MM.1S (cell line): ENCODE data around the gene AVPR1A.

ENCODE experiments used
- DNase-seq: peaks from one replicate; pipeline ENCODE4 v3.0.0-alpha.2; 2015
- H2AFZ ChIP-seq: fragments of 300-600 bp; sonication (generic); 2 replicates; pipeline ENCODE4 v1.6.0; 2016; ENCODE audit warnings: antibody characterized with exemption, low read length
- H3F3A ChIP-seq: fragments of 300-600 bp; sonication (generic); 2 replicates; pipeline ENCODE4 v1.6.1; 2016; ENCODE audit warnings: mild to moderate bottlenecking, antibody characterized with exemption, low read length, moderate library complexity, mixed read lengths; ENCODE audit not compliant: insufficient read depth
- H3K27ac ChIP-seq: fragments of 300-600 bp; sonication (generic); 2 replicates; pipeline ENCODE4 v1.5.1; 2016; ENCODE audit warnings: mild to moderate bottlenecking, low read length
- H3K27me3 ChIP-seq: fragments of 300-600 bp; sonication (generic); replicated peaks from 2 replicates; pipeline ENCODE4 v1.6.0; 2016; ENCODE audit warnings: low read length; ENCODE audit not compliant: insufficient read depth
- H3K36me3 ChIP-seq: fragments of 300-600 bp; sonication (generic); replicated peaks from 2 replicates; pipeline ENCODE4 v1.6.1; 2016; ENCODE audit warnings: mild to moderate bottlenecking, low read length, mixed read lengths; ENCODE audit not compliant: insufficient read depth
- H3K4me1 ChIP-seq: fragments of 300-600 bp; sonication (generic); 2 replicates; pipeline ENCODE4 v1.6.1; 2016; ENCODE audit warnings: low read length, mixed read lengths
- H3K4me2 ChIP-seq: fragments of 300-600 bp; sonication (generic); 2 replicates; pipeline ENCODE4 v1.6.0; 2016; ENCODE audit warnings: low read depth, low read length
- H3K4me3 ChIP-seq: fragments of 300-600 bp; sonication (generic); 2 replicates; pipeline ENCODE4 v1.5.1; 2016; ENCODE audit warnings: low read length, mixed read lengths
- H3K79me2 ChIP-seq: fragments of 300-600 bp; sonication (generic); 2 replicates; pipeline ENCODE4 v1.6.1; 2016; ENCODE audit warnings: mixed run types, low read length, mixed read lengths
- H3K9ac ChIP-seq: fragments of 300-600 bp; sonication (generic); 2 replicates; pipeline ENCODE4 v1.6.1; 2016; ENCODE audit warnings: low read length, mixed read lengths
- H3K9me2 ChIP-seq: fragments of 300-600 bp; sonication (generic); replicated peaks from 2 replicates; pipeline ENCODE4 v1.6.1; 2016; ENCODE audit warnings: mild to moderate bottlenecking, low read length, mixed read lengths; ENCODE audit not compliant: insufficient read depth
- H3K9me3 ChIP-seq: fragments of 300-600 bp; sonication (generic); replicated peaks from 2 replicates; pipeline ENCODE4 v1.6.1; 2016; ENCODE audit warnings: mild to moderate bottlenecking, low read length, mixed read lengths; ENCODE audit not compliant: insufficient read depth
- H4K20me1 ChIP-seq: fragments of 300-600 bp; sonication (generic); 2 replicates; pipeline ENCODE4 v1.6.1; 2016; ENCODE audit warnings: mild to moderate bottlenecking, low read length, moderate library complexity, mixed read lengths; ENCODE audit not compliant: insufficient read depth
- CTCF ChIP-seq: fragments of 300-600 bp; sonication (generic); IDR thresholded peaks from 2 replicates; pipeline ENCODE4 v1.5.1; 2016; ENCODE audit warnings: antibody characterized with exemption, low read length, mixed read lengths
- EZH2 ChIP-seq: fragments of 300-600 bp; sonication (generic); optimal IDR thresholded peaks from 2 replicates; pipeline ENCODE3; 2017; ENCODE audit warnings: low read depth, mild to moderate bottlenecking, antibody characterized with exemption, low read length, mixed read lengths
- EZH2phosphoT487 ChIP-seq: fragments of 300-600 bp; sonication (generic); IDR thresholded peaks from 2 replicates; pipeline ENCODE4 v1.6.1; 2018; ENCODE audit warnings: antibody characterized with exemption, low read length

Gene AVPR1A

GRCh38 chr12:63101920-63102319 is 49.1 kb downstream of the AVPR1A start:
- H3K36me3 ChIP-seq = no peaks in the 10 kb centered on the region
- H3K4me3 ChIP-seq = no peak overlapping the region
- no peak overlapping the region for H2AFZ ChIP-seq
- no peaks in the 10 kb centered on the region for H3K79me2 ChIP-seq
- H3K9ac ChIP-seq = no peak overlapping the region
- no peak for DNase-seq
- no peaks in the 10 kb centered on the region for H3K27me3 ChIP-seq
- no peaks in the 10 kb centered on the region for H4K20me1 ChIP-seq
- H3K9me3 ChIP-seq = no peaks in the 10 kb centered on the region
- no peak for TF ChIP-seq EZH2phosphoT487
- TF ChIP-seq EZH2 = no peak
- no peak for TF ChIP-seq CTCF
- H3K4me2 ChIP-seq = no peak overlapping the region
- H3K9me2 ChIP-seq = no peaks in the 10 kb centered on the region
- H3F3A ChIP-seq = no peaks in the 10 kb centered on the region
- no peak overlapping the region for H3K27ac ChIP-seq
- no peaks in the 10 kb centered on the region for H3K4me1 ChIP-seq

- Histone ChIP-seq H3K79me2 (no peaks in the 10 kb centered on the region), H3F3A (no peaks in the 10 kb centered on the region), H3K27ac (no peak overlapping the region), H4K20me1 (no peaks in the 10 kb centered on the region), H3K4me3 (no peak overlapping the region), H3K9me2 (no peaks in the 10 kb centered on the region), H3K27me3 (no peaks in the 10 kb centered on the region), H3K9me3 (no peaks in the 10 kb centered on the region), H3K36me3 (no peaks in the 10 kb centered on the region), H3K9ac (no peak overlapping the region), H2AFZ (no peak overlapping the region), H3K4me2 (no peak overlapping the region), H3K4me1 (no peaks in the 10 kb centered on the region)
- DNase-seq = no peak
- TF ChIP-seq CTCF (0 out of 2 replicates have a peak, but pooled peaks have one; percentile 6), EZH2phosphoT487 (no peak), EZH2 (no peak)
Observed at GRCh38 chr12:63098851-63099250, 52.1 kb downstream of the AVPR1A start.

GRCh38 chr12:63095369-63095980 is 55.5 kb downstream of the AVPR1A start:
- no peak for DNase-seq
- no peak overlapping the region for H3K4me2 ChIP-seq
- H3K79me2 ChIP-seq = no peaks in the 10 kb centered on the region
- no peaks in the 10 kb centered on the region for H3K9me2 ChIP-seq
- TF ChIP-seq EZH2 (no peak), CTCF (no peak), EZH2phosphoT487 (no peak)
- no peaks in the 10 kb centered on the region for H4K20me1 ChIP-seq
- no peak overlapping the region for H3K27ac ChIP-seq
- H3K4me3 ChIP-seq = no peak overlapping the region
- H3K27me3 ChIP-seq = no peaks in the 10 kb centered on the region
- no peaks in the 10 kb centered on the region for H3K9me3 ChIP-seq
- H2AFZ ChIP-seq = no peak overlapping the region
- H3K4me1 ChIP-seq = no peaks in the 10 kb centered on the region
- no peaks in the 10 kb centered on the region for H3F3A ChIP-seq
- H3K9ac ChIP-seq = no peak overlapping the region
- no peaks in the 10 kb centered on the region for H3K36me3 ChIP-seq
